SK-N-SH (cell line): ENCODE data around the gene AP2S1. TPM values are rescaled to one million over a fixed set of nuclear protein-coding genes. Genes with fewer than 3 reads are reported as not detected.

Experiments used
- CTCF ChIA-PET: fragments of 300-600, 350-600 bp; formaldehyde crosslinking; extraction: SDS; loops from one replicate; lab custom pipeline; 2021; lab: Yijun Ruan, JAX
- POLR2A ChIA-PET: fragments of 350-600 bp; sonication (Branson Sonifier 250); formaldehyde crosslinking; extraction: SDS; loops from one replicate; lab custom pipeline; 2020; ENCODE audit warnings: antibody characterized with exemption, inconsistent platforms; lab: Yijun Ruan, JAX
- DNase-seq: peaks from one replicate; pipeline ENCODE4 v3.0.0; 2012
- H2AFZ ChIP-seq: fragments of 200-600 bp; sonication (generic); 2 replicates; pipeline ENCODE4 v1.8.1; 2016; ENCODE audit warnings: antibody characterized with exemption, mild to moderate bottlenecking, low read depth
- H3F3A ChIP-seq: fragments of 200-600 bp; sonication (generic); replicated peaks from 2 replicates; pipeline ENCODE3; 2016; ENCODE audit warnings: antibody characterized with exemption, mild to moderate bottlenecking; ENCODE audit not compliant: insufficient read depth
- H3K27ac ChIP-seq, 2 experiments: fragments of 200-500 bp in 1 of 2; fragments of 200-600 bp in 1 of 2; sonication (Bioruptor generic) in 1 of 2; sonication (generic), shearing (Covaris generic) in 1 of 2; 2 replicates each; pipeline versions ENCODE4 v1.5.1 to v1.6.1; 2014 to 2016; ENCODE audit warnings: low read depth in 2 of 2, inconsistent platforms in 1 of 2, low read length in 1 of 2, mild to moderate bottlenecking in 1 of 2, mixed read lengths in 1 of 2
- H3K27me3 ChIP-seq: fragments of 200-600 bp; sonication (generic), shearing (Covaris generic); 2 replicates; pipeline ENCODE4 v1.6.1; 2016; ENCODE audit warnings: mixed run types; ENCODE audit not compliant: insufficient read depth
- H3K36me3 ChIP-seq, 2 experiments: fragments of 200-500 bp in 1 of 2; fragments of 200-600 bp in 1 of 2; sonication (Bioruptor generic) in 1 of 2; sonication (generic) in 1 of 2; replicated peaks in 1 of 2; 2 replicates each; pipeline versions ENCODE3 to v1.5.1; 2014 to 2016; ENCODE audit warnings: low read length in 1 of 2, mild to moderate bottlenecking in 1 of 2; ENCODE audit not compliant: insufficient read depth in 2 of 2, control insufficient read depth in 1 of 2
- H3K4me1 ChIP-seq, 2 experiments: fragments of 200-500 bp in 1 of 2; fragments of 200-600 bp in 1 of 2; sonication (Bioruptor generic) in 1 of 2; sonication (generic), shearing (Covaris generic) in 1 of 2; 2 replicates each; pipeline versions ENCODE4 v1.5.1 to v1.6.1; 2014 to 2016; ENCODE audit warnings: low read depth in 1 of 2, low read length in 1 of 2, mixed run types in 1 of 2; ENCODE audit not compliant: insufficient read depth in 2 of 2, control insufficient read depth in 1 of 2
- H3K4me2 ChIP-seq: fragments of 200-600 bp; sonication (generic), shearing (Covaris generic); 2 replicates; pipeline ENCODE4 v1.6.1; 2017; ENCODE audit warnings: mixed run types
- H3K4me3 ChIP-seq, 2 experiments: fragments of 200-500 bp in 1 of 2; fragments of 200-600 bp in 1 of 2; sonication (Bioruptor generic) in 1 of 2; sonication (generic), shearing (Covaris generic) in 1 of 2; 2 replicates each; pipeline versions ENCODE4 v1.5.1 to v1.8.1; 2014 to 2016; ENCODE audit warnings: low read depth in 2 of 2, inconsistent platforms in 1 of 2, low read length in 1 of 2, mild to moderate bottlenecking in 1 of 2, mixed read lengths in 1 of 2, moderate library complexity in 1 of 2
- H3K79me2 ChIP-seq: fragments of 200-600 bp; sonication (generic); 2 replicates; pipeline ENCODE4 v1.8.1; 2017; ENCODE audit warnings: mild to moderate bottlenecking; ENCODE audit not compliant: insufficient read depth
- H3K9ac ChIP-seq: fragments of 200-600 bp; sonication (generic); 2 replicates; pipeline ENCODE4 v1.6.1; 2017; ENCODE audit warnings: mixed run types
- H3K9me2 ChIP-seq: fragments of 200-600 bp; sonication (generic); 2 replicates; pipeline ENCODE4 v1.6.1; 2017; ENCODE audit warnings: mixed run types
- H3K9me3 ChIP-seq: fragments of 200-600 bp; sonication (generic); 2 replicates; pipeline ENCODE4 v1.6.1; 2017; ENCODE audit warnings: mixed run types, mild to moderate bottlenecking, moderate library complexity
- H4K20me1 ChIP-seq: fragments of 200-600 bp; sonication (generic); 2 replicates; pipeline ENCODE4 v1.6.1; 2017; ENCODE audit warnings: mild to moderate bottlenecking, mixed run types; ENCODE audit not compliant: insufficient read depth
- ELF1 ChIP-seq: IDR thresholded peaks from 2 replicates; pipeline ENCODE4 v1.4.0; 2012
- EP300 ChIP-seq, 2 experiments: IDR thresholded peaks; 2 replicates each; pipeline versions ENCODE4 v1.4.0 to v1.6.1; 2012; ENCODE audit warnings: borderline replicate concordance in 1 of 2, low read depth in 1 of 2, low read length in 1 of 2
- EZH2phosphoT487 ChIP-seq: fragments of 200-600 bp; sonication (generic); IDR thresholded peaks from 2 replicates; pipeline ENCODE4 v1.6.1; 2017; ENCODE audit warnings: low read depth, mixed run types, mild to moderate bottlenecking, antibody characterized with exemption, moderate library complexity, borderline replicate concordance
- FOSL2 ChIP-seq: IDR thresholded peaks from 2 replicates; pipeline ENCODE4 v1.4.0; 2012; ENCODE audit warnings: low read depth, mild to moderate bottlenecking, moderate library complexity, borderline replicate concordance
- FOXJ3 ChIP-seq: sonication (generic); formaldehyde crosslinking; IDR thresholded peaks from 2 replicates; pipeline ENCODE4 v1.5.1; 2020; ENCODE audit warnings: mild to moderate bottlenecking, missing genetic modification reagents
- FOXM1 ChIP-seq: IDR thresholded peaks from 2 replicates; pipeline ENCODE4 v1.4.0; 2012; ENCODE audit warnings: low read depth, mild to moderate bottlenecking
- GABPA ChIP-seq: IDR thresholded peaks from 2 replicates; pipeline ENCODE4 v1.4.0; 2012; ENCODE audit warnings: low read depth, mild to moderate bottlenecking
- GATA2 ChIP-seq: sonication (generic); formaldehyde crosslinking; IDR thresholded peaks from 2 replicates; pipeline ENCODE4 v1.5.0; 2020; ENCODE audit warnings: mild to moderate bottlenecking, missing genetic modification reagents
- IRF3 ChIP-seq: fragments of 150-350 bp; IDR thresholded peaks from 2 replicates; pipeline ENCODE4 v1.6.1; 2016; ENCODE audit warnings: mild to moderate bottlenecking, low read depth, low read length
- JUND ChIP-seq: IDR thresholded peaks from 2 replicates; pipeline ENCODE4 v1.4.0; 2012
- MXI1 ChIP-seq: IDR thresholded peaks from 2 replicates; pipeline ENCODE4 v1.6.1; 2012; ENCODE audit warnings: mild to moderate bottlenecking, low read depth, low read length, improper control_type of control experiment
- NFIC ChIP-seq: IDR thresholded peaks from 2 replicates; pipeline ENCODE4 v1.4.0; 2012; ENCODE audit warnings: borderline replicate concordance
- NRF1 ChIP-seq: IDR thresholded peaks from 2 replicates; pipeline ENCODE4 v1.6.1; 2012; ENCODE audit warnings: low read depth, mild to moderate bottlenecking, low read length
- PBX3 ChIP-seq: IDR thresholded peaks from 2 replicates; pipeline ENCODE4; 2012
- RAD21 ChIP-seq: IDR thresholded peaks from 2 replicates; pipeline ENCODE4 v1.6.1; 2012; ENCODE audit warnings: mild to moderate bottlenecking, low read length
- RCOR1 ChIP-seq: fragments of 150-350 bp; IDR thresholded peaks from 2 replicates; pipeline ENCODE4 v1.6.1; 2017; ENCODE audit warnings: antibody characterized with exemption, low read length
- RXRA ChIP-seq: IDR thresholded peaks from 2 replicates; pipeline ENCODE4 v1.4.0; 2012; ENCODE audit warnings: low read depth, mild to moderate bottlenecking, borderline replicate concordance
- SIN3A ChIP-seq: IDR thresholded peaks from 2 replicates; pipeline ENCODE4 v1.6.1; 2012; ENCODE audit warnings: low read depth, mild to moderate bottlenecking, low read length, moderate library complexity, borderline replicate concordance
- SMC3 ChIP-seq: IDR thresholded peaks from 2 replicates; pipeline ENCODE4 v1.6.1; 2012; ENCODE audit warnings: low read depth, low read length, improper control_type of control experiment
- TAF1 ChIP-seq: IDR thresholded peaks from 2 replicates; pipeline ENCODE4 v1.6.1; 2012; ENCODE audit warnings: low read depth, mild to moderate bottlenecking, low read length, moderate library complexity, borderline replicate concordance
- TCF12 ChIP-seq: IDR thresholded peaks from 2 replicates; pipeline ENCODE4 v1.4.0; 2012
- TEAD4 ChIP-seq: IDR thresholded peaks from 2 replicates; pipeline ENCODE4 v1.4.0; 2012; ENCODE audit warnings: mild to moderate bottlenecking, borderline replicate concordance; ENCODE audit not compliant: insufficient read depth
- USF1 ChIP-seq: IDR thresholded peaks from 2 replicates; pipeline ENCODE4 v1.4.0; 2012; ENCODE audit warnings: low read depth, borderline replicate concordance
- WGBS: methylation state at CpG from one replicate; pipeline ENCODE4 v1.1.6; 2017; ENCODE audit warnings: low lambda C conversion rate; 5-methylcytosine and 5-hydroxymethylcytosine counted together
- polyA plus RNA-seq, 3 experiments: library from polyadenylated mRNA; depleted of rRNA; stranded (reverse); fragments of >200 nt; gene quantifications; 2 replicates each; pipeline ENCODE4 v1.2.3, GENCODE V29; 2012
- TF ChIP-seq, protein P1 (sequence below): IDR thresholded peaks from 2 replicates; pipeline ENCODE4 v1.6.1; 2012; ENCODE audit warnings: mild to moderate bottlenecking, low read depth, low read length, moderate library complexity
- TF ChIP-seq, protein P2 (sequence below): IDR thresholded peaks from 2 replicates; pipeline ENCODE4 v1.4.0; 2012; ENCODE audit warnings: low read depth, borderline replicate concordance

Gene AP2S1
- polyA plus RNA-seq, 1 of the 3 experiments (the other 2 are of a cell fraction), result 565 TPM

DNA sequence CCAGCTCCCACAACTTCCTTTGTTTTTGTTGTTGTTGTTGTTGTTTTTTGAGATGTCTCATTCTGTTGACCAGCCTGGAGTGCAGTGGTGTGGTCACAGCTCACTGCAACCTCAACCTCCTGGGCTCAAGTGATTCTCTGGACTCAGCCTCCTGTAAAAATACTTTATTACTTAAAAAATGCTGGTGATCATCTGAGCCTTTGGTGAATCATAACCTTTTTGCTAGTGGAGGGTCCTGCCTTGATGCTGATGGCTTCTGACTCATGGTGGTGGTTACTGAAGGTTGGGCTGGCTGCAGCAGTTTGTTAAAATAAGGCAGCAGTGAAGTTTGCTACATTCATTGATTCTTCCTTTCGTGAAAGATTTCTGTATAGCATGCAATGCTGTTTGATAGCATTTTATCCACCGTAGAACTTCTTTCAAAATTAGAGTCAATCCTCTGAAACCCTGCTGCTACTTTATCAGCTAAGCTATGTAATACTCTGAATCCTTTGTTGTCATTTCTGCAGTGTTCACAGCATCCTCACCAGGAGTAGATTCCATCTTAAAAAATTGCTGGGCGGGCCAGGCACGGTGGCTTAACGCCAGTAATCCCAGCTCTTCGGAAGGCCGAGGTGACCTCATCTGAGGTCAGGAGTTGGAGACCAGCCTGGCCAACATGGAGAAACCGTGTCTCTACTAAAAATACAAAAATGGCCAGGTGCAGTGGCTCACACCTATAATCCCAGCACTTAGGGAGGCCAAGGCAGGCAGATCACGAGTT is 28.1 kb upstream of the AP2S1 start:
- H3K4me2 ChIP-seq, result peak overlapping the region; percentile 69
- H3K9ac ChIP-seq, result peak overlapping the region; percentile 32; the same call in 1 of the 2 replicates
- peak overlapping the region in 1 of 2 experiments; percentile 7; a peak in 2 of 4 replicates for H3K4me3 ChIP-seq
- ChIA-PET POLR2A (no interaction called here), CTCF (interaction anchor here (0.7 to 1.5 kb wide), 2 partner anchors 15 to 113 kb away, joined by 3 read pairs; no protein-coding TSS in a partner anchor)
- peaks cover 0 to 24% of the 10 kb centered on the region in 2 experiments; a peak in 2 of 4 replicates for H3K4me1 ChIP-seq
- no peaks in the 10 kb centered on the region for H3K27me3 ChIP-seq
- peaks cover 88% of the 10 kb centered on the region for H3K79me2 ChIP-seq
- H3K9me3 ChIP-seq, result no peaks in the 10 kb centered on the region
- peaks cover 49% of the 10 kb centered on the region for H3F3A ChIP-seq
- no peak for DNase-seq
- H4K20me1 ChIP-seq, result peaks cover 25% of the 10 kb centered on the region
- H3K27ac ChIP-seq, result peak overlapping the region in 1 of 2 experiments; percentile 91; a peak in 2 of 4 replicates
- H2AFZ ChIP-seq, result no peak overlapping the region
- H3K9me2 ChIP-seq, result no peaks in the 10 kb centered on the region
- WGBS, result 26% methylated on average over 9 of the region's 9 CpGs
- H3K36me3 ChIP-seq, result no peaks in the 10 kb centered on the region
- TF ChIP-seq SMC3 (no peak), FOSL2 (peak; percentile 93), TEAD4 (no peak), PBX3 (peak; percentile 72), EZH2phosphoT487 (no peak), TCF12 (peak; percentile 61), FOXM1 (no peak), RCOR1 (no peak), TAF1 (no peak), RXRA (no peak; the same call in 1 of the 2 replicates), USF1 (no peak), EP300 (IDR thresholded peaks at IDR 0.05; ENCODE audit: borderline replicate concordance in 1 of 2, low read depth in 1 of 2, low read length in 1 of 2) (peak in 1 of 2 experiments; percentile 60; a peak in 1 of 4 replicates), RAD21 (no peak), JUND (peak; percentile 80), NRF1 (no peak), GABPA (no peak), GATA2 (CRISPR knock-in tag) (no peak), IRF3 (no peak), NFIC (peak; percentile 67), ELF1 (no peak), SIN3A (peak; percentile 67; the same call in 1 of the 2 replicates), FOXJ3 (CRISPR knock-in tag) (no peak), MXI1 (no peak)
- TF ChIP-seq, protein P1, sequence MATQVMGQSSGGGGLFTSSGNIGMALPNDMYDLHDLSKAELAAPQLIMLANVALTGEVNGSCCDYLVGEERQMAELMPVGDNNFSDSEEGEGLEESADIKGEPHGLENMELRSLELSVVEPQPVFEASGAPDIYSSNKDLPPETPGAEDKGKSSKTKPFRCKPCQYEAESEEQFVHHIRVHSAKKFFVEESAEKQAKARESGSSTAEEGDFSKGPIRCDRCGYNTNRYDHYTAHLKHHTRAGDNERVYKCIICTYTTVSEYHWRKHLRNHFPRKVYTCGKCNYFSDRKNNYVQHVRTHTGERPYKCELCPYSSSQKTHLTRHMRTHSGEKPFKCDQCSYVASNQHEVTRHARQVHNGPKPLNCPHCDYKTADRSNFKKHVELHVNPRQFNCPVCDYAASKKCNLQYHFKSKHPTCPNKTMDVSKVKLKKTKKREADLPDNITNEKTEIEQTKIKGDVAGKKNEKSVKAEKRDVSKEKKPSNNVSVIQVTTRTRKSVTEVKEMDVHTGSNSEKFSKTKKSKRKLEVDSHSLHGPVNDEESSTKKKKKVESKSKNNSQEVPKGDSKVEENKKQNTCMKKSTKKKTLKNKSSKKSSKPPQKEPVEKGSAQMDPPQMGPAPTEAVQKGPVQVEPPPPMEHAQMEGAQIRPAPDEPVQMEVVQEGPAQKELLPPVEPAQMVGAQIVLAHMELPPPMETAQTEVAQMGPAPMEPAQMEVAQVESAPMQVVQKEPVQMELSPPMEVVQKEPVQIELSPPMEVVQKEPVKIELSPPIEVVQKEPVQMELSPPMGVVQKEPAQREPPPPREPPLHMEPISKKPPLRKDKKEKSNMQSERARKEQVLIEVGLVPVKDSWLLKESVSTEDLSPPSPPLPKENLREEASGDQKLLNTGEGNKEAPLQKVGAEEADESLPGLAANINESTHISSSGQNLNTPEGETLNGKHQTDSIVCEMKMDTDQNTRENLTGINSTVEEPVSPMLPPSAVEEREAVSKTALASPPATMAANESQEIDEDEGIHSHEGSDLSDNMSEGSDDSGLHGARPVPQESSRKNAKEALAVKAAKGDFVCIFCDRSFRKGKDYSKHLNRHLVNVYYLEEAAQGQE, result no peak
- TF ChIP-seq, protein P2, sequence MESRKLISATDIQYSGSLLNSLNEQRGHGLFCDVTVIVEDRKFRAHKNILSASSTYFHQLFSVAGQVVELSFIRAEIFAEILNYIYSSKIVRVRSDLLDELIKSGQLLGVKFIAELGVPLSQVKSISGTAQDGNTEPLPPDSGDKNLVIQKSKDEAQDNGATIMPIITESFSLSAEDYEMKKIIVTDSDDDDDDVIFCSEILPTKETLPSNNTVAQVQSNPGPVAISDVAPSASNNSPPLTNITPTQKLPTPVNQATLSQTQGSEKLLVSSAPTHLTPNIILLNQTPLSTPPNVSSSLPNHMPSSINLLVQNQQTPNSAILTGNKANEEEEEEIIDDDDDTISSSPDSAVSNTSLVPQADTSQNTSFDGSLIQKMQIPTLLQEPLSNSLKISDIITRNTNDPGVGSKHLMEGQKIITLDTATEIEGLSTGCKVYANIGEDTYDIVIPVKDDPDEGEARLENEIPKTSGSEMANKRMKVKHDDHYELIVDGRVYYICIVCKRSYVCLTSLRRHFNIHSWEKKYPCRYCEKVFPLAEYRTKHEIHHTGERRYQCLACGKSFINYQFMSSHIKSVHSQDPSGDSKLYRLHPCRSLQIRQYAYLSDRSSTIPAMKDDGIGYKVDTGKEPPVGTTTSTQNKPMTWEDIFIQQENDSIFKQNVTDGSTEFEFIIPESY, result no peak
